GM18873 (cell line): ENCODE measurements around the gene SESN1.

ENCODE experiments used
- ATAC-seq: cut with Tn5 transposase; IDR thresholded peaks from one replicate; pipeline ENCODE4 v1.9.1; 2021; ENCODE audit warnings: mild to moderate bottlenecking, moderate library complexity, moderate number of reproducible peaks; ENCODE audit not compliant: unreplicated experiment, low FRiP score

Gene SESN1

DNA sequence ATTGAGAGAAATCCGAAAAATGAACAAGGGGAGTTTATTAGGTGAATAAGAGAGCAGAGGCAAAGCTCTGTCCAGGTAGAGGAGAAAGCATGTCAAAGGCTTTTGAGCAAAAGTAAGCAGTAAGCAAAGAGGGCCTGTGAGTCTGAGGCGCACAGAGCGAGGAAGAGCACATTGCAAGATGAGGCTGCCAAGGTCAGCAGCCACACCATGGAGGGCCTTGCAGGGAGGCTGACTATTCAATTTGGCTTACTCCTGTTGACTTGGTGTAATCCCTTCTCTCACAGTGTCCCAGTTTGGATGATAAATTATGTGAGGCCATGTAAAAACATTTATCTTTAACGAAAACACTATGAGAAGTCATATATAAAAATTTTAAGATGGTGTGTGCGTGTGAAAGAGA is 32.4 kb downstream of the SESN1 start:
- ATAC-seq, result no peak

DNA sequence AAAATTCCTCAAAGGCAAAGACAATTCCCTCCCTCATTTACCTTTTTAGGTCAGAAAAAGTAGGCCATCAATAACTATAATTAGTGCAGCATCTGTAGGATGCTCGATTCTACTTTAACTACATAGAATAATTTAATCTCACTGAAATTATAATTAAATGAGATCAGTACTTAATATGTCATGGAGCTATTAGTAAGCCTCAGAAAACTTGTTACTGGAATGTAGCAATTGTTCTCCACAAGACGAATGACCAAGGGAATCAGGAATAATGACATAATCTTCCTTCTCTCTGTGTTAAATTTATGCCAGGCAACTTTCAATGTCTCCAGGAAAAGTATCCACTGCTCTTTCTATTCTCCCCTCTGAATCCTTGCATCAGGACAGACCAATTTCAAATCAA is 34.1 kb downstream of the SESN1 start:
- no peak for ATAC-seq

DNA sequence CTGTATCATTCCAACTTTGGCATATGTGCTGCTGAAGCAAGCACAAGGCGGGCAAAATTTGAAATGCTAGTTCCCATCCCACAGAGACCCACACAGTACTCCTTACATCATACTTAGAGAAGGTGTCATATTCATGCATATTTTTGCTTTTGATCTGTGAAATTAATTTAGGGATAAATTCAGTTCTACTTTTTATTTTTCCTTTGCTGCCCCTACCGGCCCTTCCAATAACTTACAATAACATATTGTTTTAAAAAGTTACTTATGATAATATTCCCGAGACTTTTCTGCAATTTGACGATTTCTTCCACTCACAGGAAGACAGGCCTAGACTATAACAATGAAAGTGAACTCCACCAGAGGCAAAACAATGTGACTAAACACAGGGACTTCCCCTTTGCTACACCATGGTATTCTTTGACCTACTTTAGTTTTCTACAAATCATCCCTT is 35.0 kb downstream of the SESN1 start:
- ATAC-seq, result peak; percentile 46

DNA sequence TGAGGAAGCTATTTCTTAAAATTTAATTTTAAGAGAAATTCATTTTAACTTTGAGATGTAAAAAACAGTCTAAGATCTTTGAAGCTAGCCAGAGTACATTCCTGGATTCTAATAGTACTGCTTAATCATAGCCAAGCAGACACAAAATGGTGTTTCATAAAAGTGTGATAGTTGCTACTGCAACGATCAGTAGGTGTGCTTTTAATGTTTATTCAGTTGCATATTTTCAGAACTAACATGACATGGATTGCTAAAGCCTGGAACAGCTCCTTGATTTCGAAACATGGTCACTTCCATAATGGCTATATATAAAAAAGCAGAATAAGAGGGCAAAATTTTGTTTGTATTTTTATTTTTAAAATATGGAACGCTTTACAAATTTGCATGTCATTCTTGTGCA is 35.5 kb downstream of the SESN1 start:
- no peak for ATAC-seq

DNA sequence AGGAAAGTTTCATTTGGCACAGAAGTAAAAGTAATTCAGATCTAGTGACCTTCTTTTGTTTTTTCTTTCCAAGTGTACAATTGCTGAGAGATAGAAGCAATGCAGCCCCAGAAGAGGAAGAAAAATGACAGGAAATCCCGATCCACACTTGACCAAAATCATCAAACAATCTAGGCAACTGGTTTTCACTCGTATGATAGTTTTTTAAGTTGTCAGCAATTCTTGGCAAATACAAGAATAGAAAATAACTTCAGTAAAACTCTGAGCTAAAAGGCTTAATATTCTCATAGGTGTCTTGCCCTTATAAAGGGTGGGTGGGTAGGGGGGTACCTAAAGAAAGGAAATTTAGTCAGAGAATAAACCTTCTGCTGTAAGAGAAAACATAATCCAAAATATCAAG is 36.0 kb downstream of the SESN1 start:
- ATAC-seq, result no peak

DNA sequence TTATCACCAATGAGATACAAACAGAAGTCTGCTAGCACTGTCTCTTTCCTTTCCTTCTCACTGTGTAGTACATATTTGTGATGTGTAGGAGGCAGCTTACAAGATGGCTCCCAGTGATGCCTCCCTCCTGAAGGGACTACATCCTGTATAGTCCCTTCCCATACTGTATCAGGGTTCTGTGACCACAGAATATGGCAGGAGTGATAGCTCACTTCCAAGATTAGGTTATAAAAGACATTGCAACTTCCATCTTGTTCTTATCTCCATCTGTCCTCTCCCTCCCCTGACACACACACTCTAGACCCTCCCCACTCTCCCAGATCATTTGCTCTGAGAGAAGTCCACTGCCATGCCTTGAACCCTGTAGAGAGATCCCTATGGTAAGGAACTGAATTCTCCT is 38.0 kb downstream of the SESN1 start:
- ATAC-seq, result no peak

DNA sequence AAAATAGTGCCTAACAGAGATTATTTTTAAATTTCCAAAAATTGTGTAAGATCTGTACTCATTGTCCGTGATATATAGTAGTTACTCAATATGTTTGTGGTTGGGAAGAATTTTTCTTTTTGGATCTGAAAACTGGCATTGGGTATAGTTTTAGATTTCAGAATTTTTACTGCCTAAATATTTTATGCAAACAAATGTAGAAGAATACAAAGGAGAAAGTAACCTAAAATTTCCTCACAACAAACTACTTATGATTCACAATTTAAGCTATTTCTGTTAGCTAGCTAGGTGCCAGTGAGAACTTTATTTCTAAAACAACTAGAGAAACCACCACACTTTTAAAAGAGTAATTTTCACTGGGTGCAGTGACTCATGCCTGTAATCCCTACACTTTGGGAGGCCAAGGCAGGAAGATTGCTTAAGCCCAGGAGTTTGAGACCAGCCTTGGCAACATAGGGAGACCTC is 38.8 kb downstream of the SESN1 start:
- no peak for ATAC-seq

DNA sequence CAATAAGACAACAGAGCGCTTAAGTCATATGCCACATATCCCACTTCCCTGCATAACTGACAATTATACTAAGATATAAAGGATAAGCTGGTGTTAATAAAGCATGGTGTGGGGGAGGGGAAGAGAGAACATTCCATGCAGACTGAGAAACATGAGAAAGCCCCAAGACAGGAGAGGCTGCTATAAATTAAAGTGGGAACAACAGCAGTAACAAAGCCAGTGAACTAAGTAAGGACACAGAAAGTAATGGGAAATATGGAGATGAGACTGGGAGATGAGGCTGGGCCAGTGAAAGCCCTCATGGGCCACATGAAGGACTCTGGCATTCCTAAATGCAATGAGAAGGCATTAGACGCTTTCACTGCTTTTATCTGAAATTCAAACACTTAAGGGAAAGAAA is 41.3 kb downstream of the SESN1 start:
- no peak for ATAC-seq

DNA sequence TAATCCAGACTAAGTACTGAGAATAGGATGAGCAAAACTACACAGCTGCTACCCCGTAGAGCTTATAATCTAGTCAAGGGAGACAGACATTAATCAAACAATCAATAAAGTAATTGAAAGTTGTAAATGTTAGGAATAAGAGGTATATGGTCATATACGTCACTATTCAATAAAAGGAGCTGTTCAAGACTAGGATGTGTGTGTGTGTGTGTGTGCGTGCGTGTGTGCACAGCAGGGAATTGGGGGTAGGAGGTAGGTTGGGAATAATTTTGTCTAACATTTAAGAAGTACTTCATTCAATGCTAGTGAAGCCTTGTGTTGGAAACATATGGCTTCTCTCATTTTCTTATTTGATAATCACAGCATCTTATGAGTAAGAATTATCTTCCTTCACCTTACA is 41.8 kb downstream of the SESN1 start:
- ATAC-seq, result no peak

DNA sequence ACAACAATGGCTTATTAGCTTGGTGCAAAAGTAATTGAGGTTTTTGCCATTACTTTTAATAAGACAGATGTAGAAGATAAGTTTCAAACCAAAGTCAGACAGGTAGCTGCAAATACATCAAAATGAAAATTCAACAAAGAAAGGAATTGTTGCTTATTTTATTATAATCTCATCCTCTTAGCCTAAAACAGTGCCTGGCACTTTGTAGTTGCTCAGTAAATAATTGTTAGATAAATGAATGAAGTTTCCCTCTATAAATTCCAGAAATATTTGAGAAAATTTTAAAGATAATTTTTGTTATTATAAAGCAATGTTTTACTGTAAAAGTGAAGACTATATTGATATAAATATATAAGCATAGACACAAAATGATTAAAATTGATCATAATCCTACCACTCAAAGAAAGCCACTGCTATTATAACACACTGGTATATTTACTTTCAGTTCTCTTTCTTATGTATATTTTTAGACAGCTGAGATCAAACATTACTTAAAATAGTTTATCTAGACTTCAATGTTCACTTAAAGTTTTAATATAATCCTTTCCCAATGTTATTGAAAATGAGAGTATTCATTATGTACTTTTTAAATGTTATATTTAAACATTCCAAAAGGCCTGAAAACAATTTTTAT is 42.5 kb downstream of the SESN1 start:
- ATAC-seq, result no peak

DNA sequence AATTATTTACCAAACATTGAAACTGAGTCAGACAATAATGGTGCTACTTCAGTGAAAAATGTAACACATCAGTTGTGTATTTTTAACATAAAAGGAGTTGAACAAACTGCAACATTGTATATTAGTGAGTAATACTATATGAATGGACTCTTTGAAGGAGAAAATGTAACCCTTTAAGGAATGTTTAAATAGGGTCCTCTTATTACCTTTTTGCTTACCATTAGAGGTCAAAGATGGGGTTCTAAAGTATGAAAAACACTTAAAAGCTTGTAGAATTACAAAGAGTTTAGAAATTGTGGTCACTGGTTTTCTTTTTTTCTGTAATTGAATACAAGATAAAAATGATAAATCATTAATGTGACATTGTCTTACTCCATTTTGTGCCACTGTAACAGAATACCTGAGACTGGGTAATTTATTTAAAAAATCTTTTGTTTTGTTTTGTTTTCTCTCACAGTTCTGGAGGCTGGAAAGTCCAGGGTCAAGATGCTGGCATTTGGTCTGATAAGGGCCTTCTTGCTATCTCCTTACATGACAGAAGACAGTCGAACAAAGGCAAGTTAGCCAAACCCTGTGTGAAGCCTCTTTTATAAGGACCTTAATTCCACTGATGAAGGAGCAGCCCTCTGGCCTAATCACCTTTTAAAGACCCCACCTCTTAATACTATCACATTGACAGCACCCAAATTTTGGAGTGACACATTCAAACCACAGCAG is 43.2 kb downstream of the SESN1 start:
- ATAC-seq, result no peak

DNA sequence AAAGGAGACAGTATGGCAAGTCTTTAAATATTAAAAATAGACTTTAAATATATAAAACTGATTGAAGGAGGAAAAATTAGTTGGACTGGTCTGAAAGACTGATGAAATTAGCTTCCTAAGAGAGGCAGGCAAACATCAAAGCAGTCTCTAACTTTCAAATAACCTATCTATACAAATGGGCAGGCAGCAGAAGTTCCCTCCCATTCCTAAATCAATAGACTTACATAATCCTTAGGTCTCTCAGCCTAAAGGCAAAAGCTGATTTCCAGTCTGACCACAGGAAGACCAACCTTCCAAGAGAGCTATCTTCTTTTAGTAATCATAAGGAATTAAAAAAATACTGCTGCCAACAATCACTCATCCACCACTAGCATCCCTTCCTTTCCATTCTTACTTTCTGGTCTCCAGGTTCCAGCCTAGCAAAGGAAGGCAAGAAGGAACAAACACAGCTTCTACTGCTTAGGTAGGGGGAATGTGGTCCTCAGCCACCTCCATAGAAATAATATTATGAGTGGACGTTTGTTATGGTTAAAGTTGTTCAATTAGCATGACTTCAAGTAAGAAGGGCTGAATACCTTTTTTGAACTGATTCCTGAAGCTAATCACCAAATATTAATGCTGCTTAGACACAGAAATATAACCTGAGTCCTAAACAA is 44.1 kb downstream of the SESN1 start:
- no peak for ATAC-seq

DNA sequence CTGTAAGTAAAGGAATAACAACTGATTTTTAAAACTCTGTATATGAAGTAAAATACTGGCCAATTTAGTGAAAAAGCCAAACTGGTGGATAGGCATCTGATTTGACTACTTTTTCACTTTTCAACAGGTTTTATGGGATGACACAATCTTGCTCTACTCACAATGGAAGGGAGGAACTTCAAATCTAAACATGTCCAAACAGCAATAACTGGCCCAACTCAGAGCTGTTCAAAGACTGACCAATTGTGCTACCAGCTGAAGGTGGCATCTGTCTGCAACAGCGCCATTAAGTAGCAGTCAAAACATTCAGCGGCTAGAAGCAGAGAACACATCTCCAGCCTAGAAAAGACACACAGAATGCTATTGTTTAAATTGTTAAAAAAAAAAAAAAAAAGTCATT is 44.6 kb downstream of the SESN1 start:
- ATAC-seq, result no peak

DNA sequence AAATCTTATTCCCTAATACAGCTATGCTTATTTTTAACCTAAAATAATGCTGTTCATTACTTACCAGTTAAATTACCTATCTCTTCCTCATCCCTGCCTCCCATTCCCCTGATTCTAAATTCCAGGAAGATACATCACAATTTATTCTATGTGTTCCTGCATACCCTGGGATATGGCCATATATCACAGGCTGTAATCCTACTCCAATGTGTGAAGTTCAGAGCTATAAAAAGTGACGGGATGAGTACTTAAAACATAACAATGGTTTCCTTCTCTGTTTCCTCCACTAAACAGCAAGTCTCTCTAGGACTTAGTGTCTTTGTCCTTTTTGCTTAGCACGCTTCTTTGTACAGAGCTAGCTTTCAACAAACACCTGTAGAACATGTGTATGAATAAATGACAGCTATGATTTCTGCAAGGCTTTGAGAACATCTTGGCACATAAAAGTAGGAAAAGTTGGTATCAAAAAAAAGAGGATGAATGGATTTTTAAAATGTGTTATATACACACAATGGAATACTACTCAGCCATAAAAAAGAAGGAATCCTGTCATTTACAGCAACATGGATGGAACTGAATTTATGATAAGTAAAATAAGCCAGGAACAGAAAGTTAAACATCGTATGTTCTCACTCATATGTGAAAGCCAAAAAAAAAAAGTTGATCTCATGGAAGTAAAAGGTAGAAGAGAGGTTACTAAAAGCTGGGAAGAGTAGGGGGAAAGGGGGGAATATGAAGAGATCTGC is 45.8 kb downstream of the SESN1 start:
- ATAC-seq, result no peak

DNA sequence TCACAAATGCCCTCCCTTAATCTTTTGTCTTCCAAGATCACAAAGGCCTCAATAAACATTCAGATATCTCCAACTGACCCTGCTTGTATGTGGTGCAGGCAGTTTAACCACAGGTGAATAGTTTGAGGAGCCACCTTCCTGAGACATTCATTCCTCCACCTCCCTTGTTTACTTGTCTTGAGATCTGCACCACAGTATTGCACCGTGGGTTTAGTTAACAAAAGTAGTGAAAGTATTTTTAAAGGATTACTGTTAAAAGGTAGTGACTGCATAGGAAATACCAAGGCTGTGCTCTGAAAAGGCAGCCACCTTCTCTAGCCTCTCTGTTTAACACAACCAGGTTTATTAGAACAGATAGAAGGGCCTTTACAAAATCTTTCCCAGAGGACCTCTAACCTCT is 46.5 kb downstream of the SESN1 start:
- ATAC-seq, result no peak

DNA sequence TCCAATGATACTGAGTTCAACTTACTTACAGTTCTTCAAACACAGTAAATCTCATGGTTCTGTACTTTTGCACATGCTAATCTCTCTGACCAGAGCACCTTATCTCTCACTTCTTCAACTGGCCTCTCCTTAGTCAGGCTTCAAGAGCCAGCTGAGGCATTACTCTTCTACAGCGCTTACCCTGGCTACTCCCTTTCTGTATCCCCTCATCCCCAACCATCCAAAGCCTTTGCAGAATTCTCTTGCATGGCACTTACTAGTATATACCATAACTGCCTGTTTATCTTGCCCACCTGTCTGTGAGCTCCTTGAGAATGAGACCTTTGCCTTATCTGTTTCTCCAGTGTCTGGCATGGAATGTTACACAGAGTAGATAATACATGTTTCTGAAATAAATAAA is 49.2 kb downstream of the SESN1 start:
- ATAC-seq, result no peak

DNA sequence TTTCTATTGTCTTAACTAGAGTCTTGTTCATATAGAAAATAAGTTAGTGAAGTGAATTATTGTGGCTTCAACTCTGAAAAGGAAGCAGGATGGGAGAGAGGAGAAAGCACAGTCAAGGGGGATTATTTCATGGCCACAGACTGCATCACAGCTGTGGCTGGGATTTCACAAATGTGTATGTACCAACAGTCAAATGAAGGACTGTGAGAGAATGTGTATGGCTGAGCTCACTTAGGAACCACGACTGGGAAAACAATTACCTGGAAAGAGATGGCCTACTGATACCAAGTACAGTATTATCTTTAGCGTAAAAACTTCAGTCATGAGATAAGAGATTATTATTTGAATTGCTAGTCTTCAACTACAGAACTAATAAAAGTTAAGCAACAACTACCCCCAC is 54.9 kb downstream of the SESN1 start:
- ATAC-seq, result no peak

DNA sequence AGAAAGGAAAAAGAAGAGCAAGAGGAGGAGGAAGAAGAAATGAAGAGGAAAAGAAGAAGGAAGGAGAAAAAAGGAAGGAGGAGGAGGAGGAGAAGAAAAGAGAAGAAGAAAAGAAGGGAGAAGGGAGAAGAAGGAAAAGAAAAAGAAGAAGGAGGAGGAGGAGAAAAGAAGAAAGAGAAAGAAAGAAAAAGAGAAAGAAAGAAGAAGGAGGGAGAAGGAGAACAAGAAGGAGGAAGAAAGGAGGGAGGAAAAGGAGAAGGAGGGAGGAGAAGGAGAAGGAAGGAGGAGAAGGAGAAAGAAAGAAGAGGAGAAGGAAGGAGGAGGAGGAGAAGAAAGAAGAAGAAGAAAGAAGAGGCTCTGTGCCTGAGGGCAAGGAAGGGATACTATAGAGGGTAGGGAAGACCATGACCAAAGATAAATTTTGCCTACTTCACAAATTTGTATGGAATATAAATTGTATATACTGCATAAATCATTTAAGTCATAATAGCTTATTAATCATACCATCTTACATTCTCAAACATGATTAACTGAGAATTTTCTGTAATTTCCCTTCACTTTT is 55.7 kb downstream of the SESN1 start:
- no peak for ATAC-seq

DNA sequence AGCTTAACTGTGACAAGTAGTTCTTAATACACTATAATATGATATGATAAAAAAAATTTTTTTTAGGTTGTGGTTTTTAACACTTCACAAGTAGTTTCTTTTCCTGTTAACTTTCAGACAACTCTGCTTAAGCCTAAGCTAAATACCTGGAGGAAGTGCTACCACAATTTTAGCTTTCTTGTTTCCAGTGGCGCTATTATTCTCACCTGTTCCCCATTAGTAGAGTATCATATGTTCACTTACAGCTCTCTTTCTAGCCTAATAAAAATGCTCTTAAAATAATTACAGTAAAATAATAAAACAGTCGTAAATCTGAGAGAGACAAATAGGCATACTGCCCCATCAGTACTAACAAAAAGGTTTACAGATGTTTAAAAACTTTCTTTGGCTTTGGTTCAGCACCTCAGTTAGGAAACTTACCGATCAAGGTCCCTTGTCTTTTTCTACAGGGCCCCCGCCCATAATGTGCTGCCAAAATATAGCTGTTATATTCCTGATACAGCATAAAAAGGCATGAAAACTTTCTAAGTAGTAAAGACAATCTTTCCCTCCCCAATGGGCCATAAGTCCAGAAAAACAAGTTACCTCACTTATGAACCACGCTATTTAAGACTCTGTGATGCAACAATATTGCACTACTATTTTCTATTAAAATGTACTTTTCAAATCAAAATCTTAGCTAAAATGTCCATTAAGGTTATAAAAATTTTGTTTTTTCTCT is 57.9 kb downstream of the SESN1 start:
- ATAC-seq, result no peak

DNA sequence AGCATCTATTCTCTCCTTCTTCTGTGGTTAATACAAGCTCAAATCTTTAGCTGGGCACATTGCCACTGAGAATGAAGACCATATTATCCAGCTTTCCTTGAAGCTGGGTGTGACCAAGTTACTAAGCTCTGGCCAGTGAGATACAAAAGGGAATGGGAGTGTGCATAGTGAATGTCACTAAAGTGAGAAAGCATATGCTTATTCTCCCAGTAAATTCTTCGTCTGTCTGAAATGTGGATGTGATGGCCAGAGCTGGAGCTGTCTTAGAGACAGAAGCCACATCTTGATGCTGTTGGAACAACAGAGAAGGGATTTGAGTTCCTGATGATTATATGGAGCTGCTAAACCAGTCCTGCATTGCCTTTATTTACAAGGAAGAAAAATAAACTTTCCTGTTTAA is 60.1 kb downstream of the SESN1 start:
- ATAC-seq, result no peak
